Neural progenitor cell (in vitro differentiated cells): ENCODE data around the gene EPHB3. TPM values are rescaled to one million over a fixed set of nuclear protein-coding genes. Genes with fewer than 3 reads are reported as not detected.

Source experiments
- DNase-seq: peaks from one replicate; pipeline ENCODE4 v3.0.0-alpha.2; 2016; ENCODE audit warnings: low spot score
- H2AFZ ChIP-seq: fragments of 200-600 bp; sonication (generic); replicated peaks from 2 replicates; pipeline ENCODE4 v1.6.1; 2016; ENCODE audit warnings: antibody characterized with exemption
- H3F3A ChIP-seq: fragments of 200-600 bp; sonication (generic); 2 replicates; pipeline ENCODE4 v1.6.1; 2016; ENCODE audit warnings: antibody characterized with exemption, low read depth
- H3K27ac ChIP-seq: fragments of 200-600 bp; sonication (generic); 2 replicates; pipeline ENCODE4 v1.5.1; 2016; ENCODE audit warnings: mild to moderate bottlenecking
- H3K27me3 ChIP-seq: fragments of 200-600 bp; sonication (generic); 2 replicates; pipeline ENCODE4 v1.6.1; 2016; ENCODE audit warnings: mild to moderate bottlenecking, moderate library complexity
- H3K36me3 ChIP-seq: fragments of 200-600 bp; sonication (generic); 2 replicates; pipeline ENCODE4 v1.5.1; 2016
- H3K4me1 ChIP-seq: fragments of 200-600 bp; sonication (generic); 2 replicates; pipeline ENCODE4 v1.6.1; 2016; ENCODE audit warnings: mixed run types
- H3K4me2 ChIP-seq: fragments of 200-600 bp; sonication (generic); 2 replicates; pipeline ENCODE4 v1.6.1; 2016
- H3K4me3 ChIP-seq: fragments of 200-600 bp; sonication (generic); 2 replicates; pipeline ENCODE4 v1.5.1; 2016
- H3K79me2 ChIP-seq: fragments of 200-600 bp; sonication (generic); 2 replicates; pipeline ENCODE4 v1.6.1; 2016; ENCODE audit warnings: low read depth
- H3K9ac ChIP-seq: fragments of 200-600 bp; sonication (generic); 2 replicates; pipeline ENCODE4 v1.6.1; 2016
- H3K9me3 ChIP-seq: fragments of 200-600 bp; sonication (generic); 2 replicates; pipeline ENCODE4 v1.5.1; 2016; ENCODE audit warnings: low read depth
- H4K20me1 ChIP-seq: fragments of 200-600 bp; sonication (generic); 2 replicates; pipeline ENCODE4 v1.6.1; 2016; ENCODE audit warnings: low read depth
- H3K27ac Mint-ChIP-seq: 3 replicates; pipeline ENCODE4 v1.8.0; 2021; ENCODE audit warnings: mixed read lengths
- H3K27me3 Mint-ChIP-seq: 2 replicates; pipeline ENCODE4 v1.8.0; 2022; ENCODE audit warnings: low read depth, mild to moderate bottlenecking, inconsistent platforms, moderate library complexity, mixed read lengths; ENCODE audit not compliant: insufficient read depth
- H3K36me3 Mint-ChIP-seq: 3 replicates; pipeline ENCODE4 v1.8.0; 2021; ENCODE audit warnings: mixed read lengths
- H3K4me1 Mint-ChIP-seq: 3 replicates; pipeline ENCODE4 v1.8.0; 2021; ENCODE audit warnings: mixed read lengths
- H3K4me3 Mint-ChIP-seq: 3 replicates; pipeline ENCODE4 v1.8.0; 2021; ENCODE audit warnings: mild to moderate bottlenecking, moderate library complexity, mixed read lengths
- H3K9me3 Mint-ChIP-seq: 3 replicates; pipeline ENCODE4 v1.8.0; 2020; ENCODE audit warnings: mixed read lengths
- EZH2 ChIP-seq: fragments of 200-600 bp; sonication (generic); IDR thresholded peaks from 2 replicates; pipeline ENCODE4 v1.6.1; 2017; ENCODE audit warnings: antibody characterized with exemption, mild to moderate bottlenecking, moderate library complexity
- EZH2phosphoT487 ChIP-seq: fragments of 200-600 bp; sonication (generic); IDR thresholded peaks from 2 replicates; pipeline ENCODE4 v1.6.1; 2017; ENCODE audit warnings: antibody characterized with exemption
- total RNA-seq: library from RNA; depleted of rRNA; stranded (reverse); fragments of >200 nt; gene quantifications from 2 replicates; pipeline ENCODE4 v1.2.3, GENCODE V29; 2015; ENCODE audit warnings: low replicate concordance
- TF ChIP-seq, protein P1 (sequence below): fragments of 200-600 bp; sonication (generic); IDR thresholded peaks from 2 replicates; pipeline ENCODE4 v1.5.1; 2017; ENCODE audit warnings: antibody characterized with exemption, mild to moderate bottlenecking

Gene EPHB3
- total RNA-seq, 1 donor from 2014 or later = 2.3 TPM

GRCh38 chr3:184570035-184570434 lies 8.4 kb downstream of the EPHB3 start:
- no peak for DNase-seq
- Histone ChIP-seq H3K4me1 (peaks cover 40% of the 10 kb centered on the region), H2AFZ (no peak overlapping the region), H3K36me3 (no peaks in the 10 kb centered on the region), H3K27me3 (peaks cover 87% of the 10 kb centered on the region), H3K4me2 (peak overlapping the region; percentile 98), H3F3A (peaks cover 13% of the 10 kb centered on the region), H3K9ac (no peak overlapping the region), H4K20me1 (peaks cover 61% of the 10 kb centered on the region), H3K79me2 (no peaks in the 10 kb centered on the region), H3K9me3 (no peaks in the 10 kb centered on the region), H3K27ac (no peak overlapping the region), H3K4me3 (peak overlapping the region; percentile 63)
- H3K27ac Mint-ChIP-seq = peak overlapping the region; percentile 74
- H3K27me3 Mint-ChIP-seq = peaks cover 21% of the 10 kb centered on the region
- H3K4me1 Mint-ChIP-seq = peaks cover 82% of the 10 kb centered on the region
- peaks cover 2% of the 10 kb centered on the region for H3K36me3 Mint-ChIP-seq
- no peaks in the 10 kb centered on the region for H3K9me3 Mint-ChIP-seq
- peak overlapping the region; percentile 82 for H3K4me3 Mint-ChIP-seq
- no peak for TF ChIP-seq EZH2phosphoT487
- TF ChIP-seq, protein P1, sequence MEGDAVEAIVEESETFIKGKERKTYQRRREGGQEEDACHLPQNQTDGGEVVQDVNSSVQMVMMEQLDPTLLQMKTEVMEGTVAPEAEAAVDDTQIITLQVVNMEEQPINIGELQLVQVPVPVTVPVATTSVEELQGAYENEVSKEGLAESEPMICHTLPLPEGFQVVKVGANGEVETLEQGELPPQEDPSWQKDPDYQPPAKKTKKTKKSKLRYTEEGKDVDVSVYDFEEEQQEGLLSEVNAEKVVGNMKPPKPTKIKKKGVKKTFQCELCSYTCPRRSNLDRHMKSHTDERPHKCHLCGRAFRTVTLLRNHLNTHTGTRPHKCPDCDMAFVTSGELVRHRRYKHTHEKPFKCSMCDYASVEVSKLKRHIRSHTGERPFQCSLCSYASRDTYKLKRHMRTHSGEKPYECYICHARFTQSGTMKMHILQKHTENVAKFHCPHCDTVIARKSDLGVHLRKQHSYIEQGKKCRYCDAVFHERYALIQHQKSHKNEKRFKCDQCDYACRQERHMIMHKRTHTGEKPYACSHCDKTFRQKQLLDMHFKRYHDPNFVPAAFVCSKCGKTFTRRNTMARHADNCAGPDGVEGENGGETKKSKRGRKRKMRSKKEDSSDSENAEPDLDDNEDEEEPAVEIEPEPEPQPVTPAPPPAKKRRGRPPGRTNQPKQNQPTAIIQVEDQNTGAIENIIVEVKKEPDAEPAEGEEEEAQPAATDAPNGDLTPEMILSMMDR = no peak
- no peak for TF ChIP-seq EZH2

DNA sequence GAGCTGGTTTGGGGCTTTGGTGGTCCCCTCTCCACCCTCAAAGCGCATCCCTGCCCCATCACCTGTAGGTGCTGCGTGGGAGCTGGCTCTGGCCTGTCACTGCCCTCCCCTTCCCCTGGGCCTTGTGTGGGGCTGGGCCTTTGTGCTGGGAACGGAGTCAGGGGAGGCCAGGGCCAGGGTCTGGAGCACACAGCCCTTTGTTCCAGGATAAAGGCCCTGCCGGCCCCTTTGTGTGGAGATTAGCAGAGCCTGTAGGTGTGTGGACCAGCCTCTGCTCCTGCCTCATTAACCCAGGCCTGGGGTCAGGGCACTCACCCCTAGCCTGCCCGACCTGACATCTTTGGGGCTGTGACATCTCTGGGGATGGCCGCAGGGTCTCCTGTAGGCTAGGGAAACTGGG lies 8.9 kb downstream of the EPHB3 start:
- TF ChIP-seq, protein P1 = no peak
- TF ChIP-seq EZH2 (no peak), EZH2phosphoT487 (peak; percentile 32)
- peaks cover 83% of the 10 kb centered on the region for H3K27me3 ChIP-seq
- no peaks in the 10 kb centered on the region for H3K9me3 ChIP-seq
- H3K4me3 ChIP-seq = no peak overlapping the region
- Mint-ChIP-seq H3K27me3 (peaks cover 21% of the 10 kb centered on the region), H3K9me3 (no peaks in the 10 kb centered on the region), H3K27ac (peak overlapping the region; percentile 74), H3K4me1 (peaks cover 82% of the 10 kb centered on the region), H3K36me3 (peaks cover 2% of the 10 kb centered on the region), H3K4me3 (peak overlapping the region; percentile 82)
- H3F3A ChIP-seq = peaks cover 13% of the 10 kb centered on the region
- H3K27ac ChIP-seq = no peak overlapping the region
- peaks cover 58% of the 10 kb centered on the region for H4K20me1 ChIP-seq
- H3K79me2 ChIP-seq = no peaks in the 10 kb centered on the region
- no peak overlapping the region for H3K9ac ChIP-seq
- no peak overlapping the region for H2AFZ ChIP-seq
- H3K36me3 ChIP-seq = no peaks in the 10 kb centered on the region
- H3K4me2 ChIP-seq = peak overlapping the region; percentile 98
- H3K4me1 ChIP-seq = peaks cover 39% of the 10 kb centered on the region
- DNase-seq = peak; percentile 92

DNA sequence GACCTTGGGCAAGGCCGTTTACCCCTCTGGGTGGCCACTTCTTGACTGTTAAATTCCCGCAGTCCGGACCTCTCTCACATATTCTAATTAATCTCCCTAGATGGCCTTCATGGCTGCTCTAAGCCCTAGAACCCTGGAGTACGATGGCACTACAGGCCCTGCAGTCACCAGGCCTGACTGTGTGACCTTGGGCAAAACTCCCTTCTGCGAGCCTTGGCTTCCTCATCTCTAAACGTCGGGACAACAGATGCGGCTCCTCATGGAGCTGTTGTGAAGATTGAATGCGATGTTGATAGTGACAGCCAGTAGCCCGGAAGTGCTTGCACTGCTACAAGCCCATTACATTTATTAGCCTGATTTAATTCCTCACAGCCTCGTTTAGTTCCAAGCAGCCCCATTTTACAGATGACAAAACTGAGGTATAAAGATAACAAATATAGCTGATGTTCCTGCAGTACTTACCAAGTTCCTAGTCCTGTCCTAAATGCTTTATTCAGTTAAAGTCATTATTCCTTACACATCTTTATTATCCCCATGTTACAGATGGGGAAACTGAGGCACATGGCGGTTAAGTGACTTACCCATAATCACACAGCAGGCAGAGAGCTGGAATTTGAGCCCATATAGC lies 10.3 kb downstream of the EPHB3 start:
- Histone ChIP-seq H3K36me3 (no peaks in the 10 kb centered on the region), H3K79me2 (no peaks in the 10 kb centered on the region), H3F3A (peaks cover 13% of the 10 kb centered on the region), H3K4me3 (no peak overlapping the region), H3K4me1 (peaks cover 33% of the 10 kb centered on the region), H3K9me3 (no peaks in the 10 kb centered on the region), H3K27me3 (peaks cover 79% of the 10 kb centered on the region), H4K20me1 (peaks cover 55% of the 10 kb centered on the region), H3K27ac (no peak overlapping the region), H3K4me2 (no peak overlapping the region), H2AFZ (no peak overlapping the region), H3K9ac (no peak overlapping the region)
- peaks cover 21% of the 10 kb centered on the region for H3K27me3 Mint-ChIP-seq
- H3K4me1 Mint-ChIP-seq = peaks cover 82% of the 10 kb centered on the region
- TF ChIP-seq EZH2phosphoT487 = no peak
- no peak for TF ChIP-seq EZH2
- TF ChIP-seq, protein P1 = no peak
- no peak for DNase-seq
- no peaks in the 10 kb centered on the region for H3K9me3 Mint-ChIP-seq
- peak overlapping the region; percentile 53 for H3K4me3 Mint-ChIP-seq
- H3K36me3 Mint-ChIP-seq = peaks cover 7% of the 10 kb centered on the region
- no peak overlapping the region for H3K27ac Mint-ChIP-seq
